Testis (tissue), 2 donors: ENCODE measurements around the gene INF2.

Experiments
- POLR2A ChIP-seq: fragments of 450-650 bp; IDR thresholded peaks from one replicate; pipeline ENCODE4 v1.6.1; 2017; ENCODE audit warnings: antibody characterized with exemption, mild to moderate bottlenecking, moderate library complexity
- TF ChIP-seq, protein P1 (sequence below), 3 experiments: fragments of 450-650 bp in 2 of 3; fragments of 200-600 bp in 1 of 3; sonication (generic) in 1 of 3; IDR thresholded peaks; one replicate each; pipeline ENCODE4 v1.5.1; 2016 to 2019; ENCODE audit warnings: antibody characterized with exemption in 3 of 3, mild to moderate bottlenecking in 2 of 3, moderate library complexity in 1 of 3

- no peak for TF ChIP-seq POLR2A
- TF ChIP-seq, protein P1, sequence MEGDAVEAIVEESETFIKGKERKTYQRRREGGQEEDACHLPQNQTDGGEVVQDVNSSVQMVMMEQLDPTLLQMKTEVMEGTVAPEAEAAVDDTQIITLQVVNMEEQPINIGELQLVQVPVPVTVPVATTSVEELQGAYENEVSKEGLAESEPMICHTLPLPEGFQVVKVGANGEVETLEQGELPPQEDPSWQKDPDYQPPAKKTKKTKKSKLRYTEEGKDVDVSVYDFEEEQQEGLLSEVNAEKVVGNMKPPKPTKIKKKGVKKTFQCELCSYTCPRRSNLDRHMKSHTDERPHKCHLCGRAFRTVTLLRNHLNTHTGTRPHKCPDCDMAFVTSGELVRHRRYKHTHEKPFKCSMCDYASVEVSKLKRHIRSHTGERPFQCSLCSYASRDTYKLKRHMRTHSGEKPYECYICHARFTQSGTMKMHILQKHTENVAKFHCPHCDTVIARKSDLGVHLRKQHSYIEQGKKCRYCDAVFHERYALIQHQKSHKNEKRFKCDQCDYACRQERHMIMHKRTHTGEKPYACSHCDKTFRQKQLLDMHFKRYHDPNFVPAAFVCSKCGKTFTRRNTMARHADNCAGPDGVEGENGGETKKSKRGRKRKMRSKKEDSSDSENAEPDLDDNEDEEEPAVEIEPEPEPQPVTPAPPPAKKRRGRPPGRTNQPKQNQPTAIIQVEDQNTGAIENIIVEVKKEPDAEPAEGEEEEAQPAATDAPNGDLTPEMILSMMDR (IDR thresholded peaks at IDR 0.05) = no peak
These were observed 82.0 kb downstream of the INF2 start for GRCh38 chr14:104771374-104771773.
